ENCODE measurements around the gene ARHGAP24.

GRCh38 chr4:85938902-85939301 is 464.0 kb downstream of the ARHGAP24 start:
- TF ChIP-seq EZH2phosphoT487 (conservative IDR thresholded peaks at IDR 0.05; ENCODE audit: low read length), result no peak
- TF ChIP-seq, protein P1, sequence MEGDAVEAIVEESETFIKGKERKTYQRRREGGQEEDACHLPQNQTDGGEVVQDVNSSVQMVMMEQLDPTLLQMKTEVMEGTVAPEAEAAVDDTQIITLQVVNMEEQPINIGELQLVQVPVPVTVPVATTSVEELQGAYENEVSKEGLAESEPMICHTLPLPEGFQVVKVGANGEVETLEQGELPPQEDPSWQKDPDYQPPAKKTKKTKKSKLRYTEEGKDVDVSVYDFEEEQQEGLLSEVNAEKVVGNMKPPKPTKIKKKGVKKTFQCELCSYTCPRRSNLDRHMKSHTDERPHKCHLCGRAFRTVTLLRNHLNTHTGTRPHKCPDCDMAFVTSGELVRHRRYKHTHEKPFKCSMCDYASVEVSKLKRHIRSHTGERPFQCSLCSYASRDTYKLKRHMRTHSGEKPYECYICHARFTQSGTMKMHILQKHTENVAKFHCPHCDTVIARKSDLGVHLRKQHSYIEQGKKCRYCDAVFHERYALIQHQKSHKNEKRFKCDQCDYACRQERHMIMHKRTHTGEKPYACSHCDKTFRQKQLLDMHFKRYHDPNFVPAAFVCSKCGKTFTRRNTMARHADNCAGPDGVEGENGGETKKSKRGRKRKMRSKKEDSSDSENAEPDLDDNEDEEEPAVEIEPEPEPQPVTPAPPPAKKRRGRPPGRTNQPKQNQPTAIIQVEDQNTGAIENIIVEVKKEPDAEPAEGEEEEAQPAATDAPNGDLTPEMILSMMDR (IDR thresholded peaks at IDR 0.05; ENCODE audit: insufficient read depth, low read length, poor library complexity, severe bottlenecking), result no peak
